Heart left ventricle (tissue), 16 donors: Measurements from ENCODE around the gene STK33. TPM values are rescaled to one million over a fixed set of nuclear protein-coding genes. Genes with fewer than 3 reads are reported as not detected.

Source experiments
- ATAC-seq, 4 donors: fragments of 200-7000 bp; cut with Tn5 transposase; one replicate each; pipeline ENCODE4 v1.9.1; 2020 to 2022; ENCODE audit warnings: moderate library complexity in 4 of 4, mild to moderate bottlenecking in 3 of 4, moderate number of reproducible peaks in 1 of 4
- DNase-seq, 5 donors: peaks; one replicate each; pipeline ENCODE4 v3.0.0-alpha.2; 2020
- H3K27ac ChIP-seq, 12 donors: fragments of 200-600 bp; sonication (generic) in 4 of 12; one replicate each; pipeline versions ENCODE4 v1.5.0 to v1.8.0; 2016 to 2022; ENCODE audit warnings: mild to moderate bottlenecking in 2 of 12
- H3K27me3 ChIP-seq, 9 donors: fragments of 200-600 bp; sonication (generic) in 2 of 9; one replicate each; pipeline versions ENCODE4 v1.5.1 to v1.8.0; 2016 to 2022; ENCODE audit warnings: mild to moderate bottlenecking in 3 of 9
- H3K36me3 ChIP-seq, 9 donors: fragments of 200-600 bp; sonication (generic) in 2 of 9; one replicate each; pipeline versions ENCODE4 v1.5.0 to v1.8.0; 2018 to 2022; ENCODE audit warnings: mild to moderate bottlenecking in 2 of 9
- H3K4me1 ChIP-seq, 12 donors: fragments of 200-600 bp; sonication (generic) in 4 of 12; one replicate each; pipeline versions ENCODE4 v1.5.0 to v1.8.0; 2016 to 2022; ENCODE audit warnings: mild to moderate bottlenecking in 3 of 12
- H3K4me3 ChIP-seq, 12 donors: fragments of 200-600 bp; sonication (generic) in 4 of 12; one replicate each; pipeline versions ENCODE4 v1.5.0 to v1.8.0; 2017 to 2022; ENCODE audit warnings: mild to moderate bottlenecking in 9 of 12, moderate library complexity in 4 of 12
- H3K9me3 ChIP-seq, 12 donors: fragments of 200-600 bp; sonication (generic) in 4 of 12; one replicate each; pipeline versions ENCODE4 v1.5.0 to v1.8.0; 2016 to 2022; ENCODE audit warnings: mild to moderate bottlenecking in 1 of 12
- CTCF ChIP-seq, 12 donors: fragments of 200-600 bp; sonication (generic) in 4 of 12; IDR thresholded peaks; one replicate each; pipeline versions ENCODE4 v1.5.0 to v1.8.0; 2018 to 2022; ENCODE audit warnings: antibody characterized with exemption in 12 of 12, mild to moderate bottlenecking in 5 of 12
- POLR2A ChIP-seq, 2 donors: fragments of 450-650 bp; IDR thresholded peaks; one replicate each; pipeline ENCODE4 v1.6.1; 2017; ENCODE audit warnings: antibody characterized with exemption in 2 of 2, mild to moderate bottlenecking in 2 of 2, moderate library complexity in 2 of 2
- WGBS, 4 donors: extraction: QIAGEN DNeasy Blood & Tissue Kit in 2 of 4; methylation state at CpG; one replicate each; pipeline versions ENCODE4 v1.1.5 to v1.1.7; 2013 to 2018; 5-methylcytosine and 5-hydroxymethylcytosine counted together
- intact Hi-C, 10 donors: fragments of 100-400 bp; cut with DNase I; formaldehyde crosslinking; loops; one replicate each; pipeline versions ENCODE4 v1.11.1 to v1.14.2; 2022
- polyA plus RNA-seq, 2 donors: library from polyadenylated mRNA; stranded (reverse); fragments of 200-250 nt; gene quantifications; one replicate each; pipeline ENCODE4 v1.2.3, GENCODE V29; 2013
- total RNA-seq, 9 donors: library from RNA; depleted of rRNA in 2 of 9; stranded (reverse); fragments of >200 nt in 2 of 9; fragmentation: NEBNext Ultra II Directional in 3 of 9; extraction: Animal tissue kit (Norgen Biotek cat#: 25700) in 3 of 9; gene quantifications; one replicate each; pipeline versions ENCODE4 v1.1.0 to v1.2.4, GENCODE V29; 2016 to 2023
- donor health status: ischemic (EF 13 %, LVEDD 7.1; RV severe dilation, severe dysfunction).
- donor health status: healthy with polysubstance abuse.
- donor health status: DM: no; HTN: yes; CAD: no.
- donor health status: DM: no; HTN: no; CAD: no.
- donor health status: ischemic (EF 25% LVEDD 6.9; RV normal size, moderate dysfunction).
- donor health status: ischemic (EF 25% LVEDD 5.7; RV mildly dilated, moderate dysfunction).
- donor health status: healthy.
- donor health status: DM: yes; HTN: yes; CAD: no.
- donor health status: ischemic (EF 35%, LVEDD 5.7; RV mildly dilated, moderate dysfunction).
- donor health status: nonischemic (EF 11% LVEDD 7.7; RV severe dilation, severe dysfunction).
- donor health status: DM: yes; HTN: yes; CAD: no.
- donor health status: PGD.
- donor health status: ischemic (EF 29% LVEDD 5.4; RV normal size, mild dysfunction).
- donor health status: nonischemic (EF 23%, LVEDD 6.1; RV moderate dilation, normal function).

The STK33 gene
- total and polyA plus RNA-seq, 11 donors = 9.9 to 41.5 (median 25.3) TPM

- ATAC-seq (no peak), DNase-seq (no peak)
- intact Hi-C loops = no loop called here
- peaks cover 0 to 12% (median 0%) of the 10 kb centered on the region in 12 donors for H3K9me3 ChIP-seq
- no peaks in the 10 kb centered on the region for H3K36me3 ChIP-seq
- peaks cover 0 to 4% (median 0%) of the 10 kb centered on the region in 12 donors for H3K4me1 ChIP-seq
- H3K27ac ChIP-seq = no peak overlapping the region
- peaks cover 0 to 13% (median 0%) of the 10 kb centered on the region in 9 donors for H3K27me3 ChIP-seq
- no peak overlapping the region for H3K4me3 ChIP-seq
- TF ChIP-seq CTCF (IDR thresholded peaks at IDR 0.05) (no peak), POLR2A (IDR thresholded peaks at IDR 0.05) (no peak)
Observed at GRCh38 chr11:8587915-8588314, 6.1 kb downstream of the STK33 start.

DNA sequence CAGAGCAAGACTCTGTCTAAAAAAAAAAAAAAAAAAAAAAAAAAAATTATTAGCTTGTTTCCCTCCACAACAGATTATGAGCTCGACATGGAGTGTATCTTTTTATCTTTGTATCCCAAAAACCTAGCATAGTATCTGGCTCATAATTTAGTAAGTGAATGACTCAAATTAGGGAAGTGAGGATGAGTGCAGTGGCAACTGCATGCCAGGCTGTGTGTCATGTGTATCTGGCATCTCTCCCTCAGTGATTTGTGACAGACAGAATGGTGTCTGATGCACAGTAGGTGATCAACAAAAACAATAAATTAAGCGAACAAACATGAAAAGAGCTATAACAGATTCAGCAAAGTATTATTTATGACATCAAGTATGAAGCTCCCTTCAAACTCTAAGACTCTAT lies 7.2 kb downstream of the STK33 start:
- no peaks in the 10 kb centered on the region for H3K36me3 ChIP-seq
- no peak for ATAC-seq
- WGBS, 4 donors = 71 to 81% (median 76%) methylated on average over 2 of the region's 2 CpGs

DNA sequence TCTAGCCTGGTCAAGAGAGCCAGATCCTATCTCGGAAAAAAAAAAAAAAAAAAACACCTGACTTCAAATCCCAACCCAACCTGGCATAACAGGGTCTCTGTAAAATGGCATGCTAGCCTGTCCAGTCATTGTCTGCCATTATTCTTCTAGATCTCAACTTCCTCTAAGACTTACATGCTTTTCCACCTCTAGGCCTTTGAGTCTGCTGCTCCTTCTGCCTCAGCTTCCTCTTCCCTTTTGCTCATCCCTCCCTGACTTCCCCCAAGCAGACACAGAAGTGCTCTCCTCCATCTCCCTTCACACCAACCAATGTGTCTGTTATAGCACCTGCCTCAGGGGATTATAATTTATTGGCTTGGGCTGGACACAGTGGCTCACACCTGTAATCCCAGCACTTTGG lies 7.8 kb downstream of the STK33 start:
- Histone ChIP-seq H3K27me3 (peaks cover 0 to 6% (median 0%) of the 10 kb centered on the region in 9 donors), H3K4me1 (peaks cover 0 to 4% (median 0%) of the 10 kb centered on the region in 12 donors), H3K36me3 (no peaks in the 10 kb centered on the region), H3K27ac (no peak overlapping the region), H3K9me3 (peaks cover 0 to 12% (median 0%) of the 10 kb centered on the region in 12 donors), H3K4me3 (no peak overlapping the region)
- 71 to 100% (median 89%) methylated on average over 1 of the region's 1 CpG for WGBS, 4 donors
- intact Hi-C loops = no loop called here
- no peak for TF ChIP-seq CTCF (IDR thresholded peaks at IDR 0.05)
- no peak for DNase-seq
- no peak for ATAC-seq

More for the DNA sequence above, 7.2 kb downstream of the STK33 start:
- Histone ChIP-seq H3K4me3 (no peak overlapping the region), H3K27me3 (peaks cover 0 to 6% (median 0%) of the 10 kb centered on the region in 9 donors), H3K4me1 (peaks cover 0 to 4% (median 0%) of the 10 kb centered on the region in 12 donors), H3K27ac (no peak overlapping the region), H3K9me3 (peaks cover 0 to 12% (median 0%) of the 10 kb centered on the region in 12 donors)
- no peak for TF ChIP-seq CTCF (IDR thresholded peaks at IDR 0.05)
- no peak for TF ChIP-seq POLR2A (IDR thresholded peaks at IDR 0.05)
- intact Hi-C loops = no loop called here
- DNase-seq = no peak

DNA sequence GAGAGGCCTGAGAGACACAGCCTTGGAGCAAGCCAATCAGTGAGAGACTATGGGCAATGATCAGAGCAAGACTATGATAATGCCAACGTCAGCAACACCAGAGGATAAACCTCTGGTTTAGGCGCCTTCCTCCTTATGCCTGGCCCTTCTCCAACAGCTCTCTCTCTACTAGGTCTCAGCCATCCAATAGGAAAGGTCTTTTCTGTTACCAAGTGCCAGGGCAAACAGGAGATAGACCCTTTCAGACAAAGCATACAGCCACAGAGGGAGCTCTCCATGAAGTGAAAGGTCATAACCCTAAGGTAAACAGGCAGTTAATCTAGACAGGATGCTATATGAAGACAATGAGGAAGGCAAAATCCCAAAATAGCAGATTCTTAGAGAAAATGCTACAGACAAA lies 9.5 kb downstream of the STK33 start:
- no peak overlapping the region for H3K27ac ChIP-seq

More for the DNA sequence above, 9.5 kb downstream of the STK33 start:
- peaks cover 0 to 6% (median 0%) of the 10 kb centered on the region in 9 donors for H3K27me3 ChIP-seq
- ATAC-seq (peak in 3 of 4 donors; percentile 37 to 73 (median 55)), DNase-seq (no peak)
- intact Hi-C loops = no loop called here
- H3K36me3 ChIP-seq = no peaks in the 10 kb centered on the region
- H3K9me3 ChIP-seq = peaks cover 0 to 15% (median 0%) of the 10 kb centered on the region in 12 donors
- H3K4me3 ChIP-seq = no peak overlapping the region
- 34 to 56% (median 48%) methylated on average over 2 of the region's 2 CpGs for WGBS, 4 donors
- H3K4me1 ChIP-seq = peaks cover 0 to 4% (median 0%) of the 10 kb centered on the region in 12 donors
- TF ChIP-seq CTCF (IDR thresholded peaks at IDR 0.05) = no peak
- TF ChIP-seq POLR2A (IDR thresholded peaks at IDR 0.05) = no peak
